K562 (cell line): ENCODE results near the gene RBM17. TPM values are rescaled to one million over a fixed set of nuclear protein-coding genes. Genes with fewer than 3 reads are reported as not detected.

Experiments used
- ATAC-seq: fragments of 200-7000 bp; cut with Tn5 transposase; 3 replicates; pipeline ENCODE4 v1.9.1; 2020; ENCODE audit warnings: moderate library complexity
- BruUV-seq: library from RNA; stranded (reverse); fragments of 400-500 nt; replicated peaks from 2 replicates; lab custom pipeline; 2021; lab: Mats Ljungman, UMichigan
- CTCF ChIA-PET: fragments of 300-600 bp; formaldehyde crosslinking; extraction: SDS; loops from one replicate; lab custom pipeline; 2021; ENCODE audit warnings: low intra/inter-chr PET ratio; lab: Yijun Ruan, JAX
- POLR2A ChIA-PET: fragments of 300-600, 350-650 bp; sonication (Branson Sonifier 250); formaldehyde crosslinking; extraction: SDS; loops from one replicate; lab custom pipeline; 2021; ENCODE audit warnings: antibody characterized with exemption, inconsistent platforms; lab: Yijun Ruan, JAX
- DNase-seq, 4 experiments: peaks; one replicate each; pipeline versions ENCODE4 v3.0.0 to v3.0.0-alpha.2; 2011 to 2018; ENCODE audit warnings: low spot score in 3 of 4, mixed read lengths in 3 of 4; ENCODE audit errors: extremely low read depth in 1 of 4
- FAIRE-seq: peaks from 2 replicates; lab custom pipeline; 2011; peaks lifted over from hg19 to GRCh38; lab: Jason Lieb, UNC
- H2AFZ ChIP-seq: 2 replicates; pipeline ENCODE4 v1.6.0; 2011; ENCODE audit warnings: low read depth, low read length, control low read depth, inconsistent platforms
- H3K27ac ChIP-seq: fragments of 200-600 bp; 3 replicates; pipeline ENCODE4 v1.8.0; 2011; ENCODE audit warnings: low read depth, mild to moderate bottlenecking, control low read depth, inconsistent platforms, low read length, moderate library complexity, mixed read lengths; ENCODE audit errors: extremely low read depth
- H3K27me3 ChIP-seq, 2 experiments: fragments of 300-600 bp in 1 of 2; 2 replicates in 1 of 2; 3 replicates in 1 of 2; pipeline versions ENCODE4 v1.6.0 to v1.8.0; 2011; ENCODE audit warnings: inconsistent platforms in 2 of 2, low read length in 2 of 2, mild to moderate bottlenecking in 1 of 2, mixed read lengths in 1 of 2, moderate library complexity in 1 of 2; ENCODE audit not compliant: control insufficient read depth in 2 of 2, insufficient read depth in 2 of 2
- H3K36me3 ChIP-seq: fragments of 300-600 bp; 3 replicates; pipeline ENCODE4 v1.8.0; 2011; ENCODE audit warnings: mild to moderate bottlenecking, low read length, inconsistent platforms; ENCODE audit not compliant: control insufficient read depth, insufficient read depth
- H3K4me1 ChIP-seq, 2 experiments: fragments of 200-600 bp in 1 of 2; replicated peaks in 1 of 2; 2 replicates in 1 of 2; 3 replicates in 1 of 2; pipeline versions ENCODE4 v1.5.1 to v1.8.0; 2011; ENCODE audit warnings: inconsistent platforms in 2 of 2, low read length in 2 of 2, mild to moderate bottlenecking in 1 of 2, mixed read lengths in 1 of 2, moderate library complexity in 1 of 2; ENCODE audit not compliant: control insufficient read depth in 2 of 2, insufficient read depth in 2 of 2
- H3K4me2 ChIP-seq: 2 replicates; pipeline ENCODE4 v1.6.1; 2011; ENCODE audit warnings: low read length, control low read depth, inconsistent platforms, mixed read lengths; ENCODE audit not compliant: insufficient read depth
- H3K4me3 ChIP-seq: fragments of 200-600 bp; sonication (generic), shearing (Covaris generic); 2 replicates; pipeline ENCODE4 v1.5.1; 2016; ENCODE audit warnings: control low read depth, inconsistent platforms
- H3K79me2 ChIP-seq: fragments of 200-600 bp; 3 replicates; pipeline ENCODE4 v1.8.0; 2011; ENCODE audit warnings: low read length, inconsistent platforms; ENCODE audit not compliant: control insufficient read depth, insufficient read depth
- H3K9ac ChIP-seq, 2 experiments: 2 replicates each; pipeline versions ENCODE4 v1.6.0 to v1.6.1; 2011; ENCODE audit warnings: low read depth in 2 of 2, low read length in 2 of 2, control low read depth in 1 of 2, inconsistent platforms in 1 of 2, mild to moderate bottlenecking in 1 of 2, mixed read lengths in 1 of 2; ENCODE audit not compliant: insufficient read depth in 1 of 2
- H3K9me1 ChIP-seq: one replicate; pipeline ENCODE4 v1.6.0; 2011; ENCODE audit warnings: inconsistent platforms, mild to moderate bottlenecking, low read length, moderate library complexity; ENCODE audit not compliant: control insufficient read depth, insufficient read depth
- H3K9me3 ChIP-seq: replicated peaks from 2 replicates; pipeline ENCODE4 v1.5.1; 2011; ENCODE audit warnings: low read depth, low read length, inconsistent platforms; ENCODE audit not compliant: control insufficient read depth, insufficient read depth
- H4K20me1 ChIP-seq: replicated peaks from 2 replicates; pipeline ENCODE4 v1.6.1; 2011; ENCODE audit warnings: low read length, inconsistent platforms, mixed read lengths; ENCODE audit not compliant: control insufficient read depth, insufficient read depth
- EHMT2 ChIP-seq: fragments of 450-650 bp; IDR thresholded peaks from 2 replicates; pipeline ENCODE4 v1.6.1; 2018; ENCODE audit warnings: antibody characterized with exemption
- HNRNPK ChIP-seq: fragments of 200-400 bp; formaldehyde crosslinking; IDR thresholded peaks from one replicate; pipeline ENCODE4 v1.6.1; 2018; ENCODE audit warnings: mild to moderate bottlenecking, low read depth, low read length; ENCODE audit not compliant: poor library complexity, severe bottlenecking
- MCM5 ChIP-seq: fragments of 450-650 bp; IDR thresholded peaks from 2 replicates; pipeline ENCODE4 v1.6.1; 2016; ENCODE audit warnings: low read depth
- XRCC4 ChIP-seq: IDR thresholded peaks from one replicate; pipeline ENCODE4 v1.6.1; 2011; ENCODE audit not compliant: insufficient read depth, insufficient read length; ENCODE audit errors: extremely low read depth
- ZNF41 ChIP-seq: fragments of 250-450 bp; sonication (Bioruptor Pico); conservative IDR thresholded peaks from 2 replicates; pipeline ENCODE4 v1.4.0; 2020; ENCODE audit warnings: mild to moderate bottlenecking
- ZNF780A ChIP-seq: fragments of 250-450 bp; sonication (Bioruptor Pico); IDR thresholded peaks from 2 replicates; pipeline ENCODE4 v1.5.0; 2021; ENCODE audit warnings: mild to moderate bottlenecking
- WGBS: fragments of 100-300 bp; shearing (Covaris generic); methylation state at CpG from one replicate; pipeline ENCODE4 v1.1.6; 2016; ENCODE audit warnings: low coverage, mixed read lengths; ENCODE audit not compliant: insufficient coverage; ENCODE audit errors: missing lambda C conversion rate; 5-methylcytosine and 5-hydroxymethylcytosine counted together
- in situ Hi-C: fragments of 300-500 bp; cut with MboI; formaldehyde crosslinking; loops from 4 replicates; pipeline ENCODE4 v1.15.0; 2018; ENCODE audit warnings: inconsistent platforms, mixed read lengths
- intact Hi-C: fragments of 100-400 bp; cut with micrococcal nuclease; formaldehyde crosslinking; loops from 2 replicates; pipeline ENCODE4 v1.14.2; 2022
- polyA plus RNA-seq, 8 experiments: library from polyadenylated mRNA; depleted of rRNA in 4 of 8; stranded (reverse) in 5 of 8; unstranded in 3 of 8; fragments of >200 nt; fragmentation: Nextera tagmentation in 2 of 8; fragmentation: Illumina TruSeq in 1 of 8; extraction: Ambion mirVana in 2 of 8; extraction: Trizol in 1 of 8; gene quantifications; 2 replicates each; pipeline versions ENCODE4 v1.2.1 to v1.2.3, GENCODE V29; 2011 to 2014; ENCODE audit warnings: inconsistent platforms in 1 of 8, missing spikeins in 1 of 8
- total RNA-seq, 7 experiments: library from RNA; depleted of rRNA in 6 of 7; stranded (reverse); fragments of >200 nt in 6 of 7; fragmentation: Illumina TruSeq in 2 of 7; extraction: Trizol in 2 of 7; gene quantifications; 2 replicates each; pipeline versions ENCODE4 v1.2.1 to v1.2.3, GENCODE V29; 2011 to 2021; ENCODE audit warnings: low replicate concordance in 1 of 7
- TF ChIP-seq, protein P1 (sequence below): sonication (generic); formaldehyde crosslinking; IDR thresholded peaks from 2 replicates; pipeline ENCODE4 v1.8.0; 2023; ENCODE audit warnings: missing genetic modification reagents, mild to moderate bottlenecking, borderline replicate concordance
- TF ChIP-seq, protein P2 (sequence below): fragments of 450-650 bp; IDR thresholded peaks from 2 replicates; pipeline ENCODE4 v1.6.1; 2014; ENCODE audit warnings: low read depth, mild to moderate bottlenecking, moderate library complexity, borderline replicate concordance
- TF ChIP-seq, protein P3 (sequence below): fragments of 450-650 bp; IDR thresholded peaks from 2 replicates; pipeline ENCODE4 v1.6.1; 2016; ENCODE audit warnings: mild to moderate bottlenecking

The RBM17 gene
- total and polyA plus RNA-seq, 9 of the 15 experiments (the other 6 are each of a cell fraction or from before 2014, with no cell fraction given): 23.6 to 217 (median 124) TPM

DNA sequence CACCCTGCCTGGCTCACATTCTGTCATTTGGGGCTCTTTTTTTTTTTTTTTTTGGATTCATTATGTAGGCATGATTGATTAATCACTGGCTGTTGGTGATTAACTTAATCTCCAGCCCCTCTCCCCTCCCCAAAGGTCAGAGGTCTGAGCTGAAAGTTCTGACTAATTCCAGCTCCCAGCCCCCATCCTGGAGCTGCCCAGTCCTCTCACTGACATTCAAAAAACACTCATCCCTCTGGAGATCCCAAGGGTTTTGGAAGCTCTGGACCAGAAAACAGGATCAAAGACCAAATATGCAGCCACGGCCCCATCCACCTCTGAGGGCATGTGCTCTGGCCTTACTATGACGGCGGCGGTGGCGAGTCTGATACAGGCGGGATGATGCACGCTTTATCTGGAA lies 53.8 kb downstream of the RBM17 start (continued):
- TF ChIP-seq, protein P1, sequence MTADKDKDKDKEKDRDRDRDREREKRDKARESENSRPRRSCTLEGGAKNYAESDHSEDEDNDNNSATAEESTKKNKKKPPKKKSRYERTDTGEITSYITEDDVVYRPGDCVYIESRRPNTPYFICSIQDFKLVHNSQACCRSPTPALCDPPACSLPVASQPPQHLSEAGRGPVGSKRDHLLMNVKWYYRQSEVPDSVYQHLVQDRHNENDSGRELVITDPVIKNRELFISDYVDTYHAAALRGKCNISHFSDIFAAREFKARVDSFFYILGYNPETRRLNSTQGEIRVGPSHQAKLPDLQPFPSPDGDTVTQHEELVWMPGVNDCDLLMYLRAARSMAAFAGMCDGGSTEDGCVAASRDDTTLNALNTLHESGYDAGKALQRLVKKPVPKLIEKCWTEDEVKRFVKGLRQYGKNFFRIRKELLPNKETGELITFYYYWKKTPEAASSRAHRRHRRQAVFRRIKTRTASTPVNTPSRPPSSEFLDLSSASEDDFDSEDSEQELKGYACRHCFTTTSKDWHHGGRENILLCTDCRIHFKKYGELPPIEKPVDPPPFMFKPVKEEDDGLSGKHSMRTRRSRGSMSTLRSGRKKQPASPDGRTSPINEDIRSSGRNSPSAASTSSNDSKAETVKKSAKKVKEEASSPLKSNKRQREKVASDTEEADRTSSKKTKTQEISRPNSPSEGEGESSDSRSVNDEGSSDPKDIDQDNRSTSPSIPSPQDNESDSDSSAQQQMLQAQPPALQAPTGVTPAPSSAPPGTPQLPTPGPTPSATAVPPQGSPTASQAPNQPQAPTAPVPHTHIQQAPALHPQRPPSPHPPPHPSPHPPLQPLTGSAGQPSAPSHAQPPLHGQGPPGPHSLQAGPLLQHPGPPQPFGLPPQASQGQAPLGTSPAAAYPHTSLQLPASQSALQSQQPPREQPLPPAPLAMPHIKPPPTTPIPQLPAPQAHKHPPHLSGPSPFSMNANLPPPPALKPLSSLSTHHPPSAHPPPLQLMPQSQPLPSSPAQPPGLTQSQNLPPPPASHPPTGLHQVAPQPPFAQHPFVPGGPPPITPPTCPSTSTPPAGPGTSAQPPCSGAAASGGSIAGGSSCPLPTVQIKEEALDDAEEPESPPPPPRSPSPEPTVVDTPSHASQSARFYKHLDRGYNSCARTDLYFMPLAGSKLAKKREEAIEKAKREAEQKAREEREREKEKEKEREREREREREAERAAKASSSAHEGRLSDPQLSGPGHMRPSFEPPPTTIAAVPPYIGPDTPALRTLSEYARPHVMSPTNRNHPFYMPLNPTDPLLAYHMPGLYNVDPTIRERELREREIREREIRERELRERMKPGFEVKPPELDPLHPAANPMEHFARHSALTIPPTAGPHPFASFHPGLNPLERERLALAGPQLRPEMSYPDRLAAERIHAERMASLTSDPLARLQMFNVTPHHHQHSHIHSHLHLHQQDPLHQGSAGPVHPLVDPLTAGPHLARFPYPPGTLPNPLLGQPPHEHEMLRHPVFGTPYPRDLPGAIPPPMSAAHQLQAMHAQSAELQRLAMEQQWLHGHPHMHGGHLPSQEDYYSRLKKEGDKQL (CRISPR knock-in tag): no peak
- TF ChIP-seq XRCC4 (no peak), MCM5 (no peak)

DNA sequence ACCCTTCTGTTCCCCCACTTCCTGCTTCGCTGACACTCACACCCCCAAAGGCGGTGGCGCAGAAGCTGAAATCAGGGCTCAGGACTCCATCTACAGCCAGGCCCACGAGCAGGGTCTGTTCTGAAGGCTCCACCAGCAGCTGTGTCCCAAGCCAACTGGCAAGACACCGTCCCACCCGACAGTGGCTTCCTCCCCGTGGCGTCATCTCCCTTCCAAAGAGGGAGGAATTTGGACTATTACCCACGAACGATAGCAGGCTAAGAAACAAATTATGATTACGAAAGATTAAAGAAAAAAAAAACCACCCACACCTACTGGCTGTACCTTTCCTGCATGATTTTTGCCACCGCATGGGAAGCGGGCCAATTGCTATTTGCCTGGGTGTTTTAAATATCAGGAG lies 54.3 kb downstream of the RBM17 start:
- Histone ChIP-seq H3K27me3 (peaks cover 20 to 34% of the 10 kb centered on the region in 2 experiments), H3K9ac (no peak overlapping the region), H3K9me3 (no peaks in the 10 kb centered on the region), H3K9me1 (peaks cover 3% of the 10 kb centered on the region), H3K4me1 (peaks cover 26 to 50% of the 10 kb centered on the region in 2 experiments), H3K79me2 (peaks cover 32% of the 10 kb centered on the region), H2AFZ (no peak overlapping the region), H3K4me2 (no peak overlapping the region), H3K27ac (no peak overlapping the region), H3K36me3 (peaks cover 9% of the 10 kb centered on the region; the same call in 1 of the 3 replicates), H4K20me1 (peaks cover 5% of the 10 kb centered on the region; the same call in 1 of the 2 replicates), H3K4me3 (no peak overlapping the region)
- no TSS peak for BruUV-seq
- in situ Hi-C loops: no loop called here
- POLR2A ChIA-PET: interaction anchor here (0.6 to 2.0 kb wide), 2 partner anchors 8 to 683 kb away, joined by 3 to 10 read pairs; no protein-coding TSS in a partner anchor
- DNase-seq (no peak), ATAC-seq (no peak), FAIRE-seq (no peak)
- CTCF ChIA-PET: no interaction called here
- intact Hi-C loops: no loop called here
- 83% methylated on average over 13 of the region's 13 CpGs for WGBS
- no peak for TF ChIP-seq ZNF41 (CRISPR knock-in tag)
- TF ChIP-seq EHMT2: no peak
- TF ChIP-seq, protein P2, sequence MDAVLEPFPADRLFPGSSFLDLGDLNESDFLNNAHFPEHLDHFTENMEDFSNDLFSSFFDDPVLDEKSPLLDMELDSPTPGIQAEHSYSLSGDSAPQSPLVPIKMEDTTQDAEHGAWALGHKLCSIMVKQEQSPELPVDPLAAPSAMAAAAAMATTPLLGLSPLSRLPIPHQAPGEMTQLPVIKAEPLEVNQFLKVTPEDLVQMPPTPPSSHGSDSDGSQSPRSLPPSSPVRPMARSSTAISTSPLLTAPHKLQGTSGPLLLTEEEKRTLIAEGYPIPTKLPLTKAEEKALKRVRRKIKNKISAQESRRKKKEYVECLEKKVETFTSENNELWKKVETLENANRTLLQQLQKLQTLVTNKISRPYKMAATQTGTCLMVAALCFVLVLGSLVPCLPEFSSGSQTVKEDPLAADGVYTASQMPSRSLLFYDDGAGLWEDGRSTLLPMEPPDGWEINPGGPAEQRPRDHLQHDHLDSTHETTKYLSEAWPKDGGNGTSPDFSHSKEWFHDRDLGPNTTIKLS: no peak
- no peak for TF ChIP-seq ZNF780A (CRISPR knock-in tag)
- TF ChIP-seq, protein P3, sequence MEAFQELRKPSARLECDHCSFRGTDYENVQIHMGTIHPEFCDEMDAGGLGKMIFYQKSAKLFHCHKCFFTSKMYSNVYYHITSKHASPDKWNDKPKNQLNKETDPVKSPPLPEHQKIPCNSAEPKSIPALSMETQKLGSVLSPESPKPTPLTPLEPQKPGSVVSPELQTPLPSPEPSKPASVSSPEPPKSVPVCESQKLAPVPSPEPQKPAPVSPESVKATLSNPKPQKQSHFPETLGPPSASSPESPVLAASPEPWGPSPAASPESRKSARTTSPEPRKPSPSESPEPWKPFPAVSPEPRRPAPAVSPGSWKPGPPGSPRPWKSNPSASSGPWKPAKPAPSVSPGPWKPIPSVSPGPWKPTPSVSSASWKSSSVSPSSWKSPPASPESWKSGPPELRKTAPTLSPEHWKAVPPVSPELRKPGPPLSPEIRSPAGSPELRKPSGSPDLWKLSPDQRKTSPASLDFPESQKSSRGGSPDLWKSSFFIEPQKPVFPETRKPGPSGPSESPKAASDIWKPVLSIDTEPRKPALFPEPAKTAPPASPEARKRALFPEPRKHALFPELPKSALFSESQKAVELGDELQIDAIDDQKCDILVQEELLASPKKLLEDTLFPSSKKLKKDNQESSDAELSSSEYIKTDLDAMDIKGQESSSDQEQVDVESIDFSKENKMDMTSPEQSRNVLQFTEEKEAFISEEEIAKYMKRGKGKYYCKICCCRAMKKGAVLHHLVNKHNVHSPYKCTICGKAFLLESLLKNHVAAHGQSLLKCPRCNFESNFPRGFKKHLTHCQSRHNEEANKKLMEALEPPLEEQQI: no peak
- TF ChIP-seq HNRNPK: no peak
